ENCODE results near the gene SCGB2A2. TPM values are rescaled to one million over a fixed set of nuclear protein-coding genes. Genes with fewer than 3 reads are reported as not detected.

The SCGB2A2 gene
- total RNA-seq, 2 donors from 2014 or later, result not detected

- WGBS, result 60% methylated on average over 4 of the region's 4 CpGs
- no peaks in the 10 kb centered on the region for H3K9me3 ChIP-seq
- no peak overlapping the region for H3K27ac ChIP-seq
- intact Hi-C loops (cut with DNase I), result no loop called here
- peaks cover 7% of the 10 kb centered on the region for H3K4me1 ChIP-seq (replicated peaks)
- TF ChIP-seq POLR2AphosphoS5 (IDR thresholded peaks at IDR 0.05) (peak; percentile 83), CTCF (IDR thresholded peaks at IDR 0.05) (no peak), POLR2A (IDR thresholded peaks at IDR 0.05) (no peak)
- DNase-seq (ENCODE audit: low spot score), result peak; percentile 58
- H3K36me3 ChIP-seq, result no peaks in the 10 kb centered on the region
- no peak overlapping the region for H3K4me3 ChIP-seq
- H3K27me3 ChIP-seq (replicated peaks; ENCODE audit: insufficient read depth), result no peaks in the 10 kb centered on the region
These were observed 31.8 kb upstream of the SCGB2A2 start for GRCh38 chr11:62238151-62238550.

DNA sequence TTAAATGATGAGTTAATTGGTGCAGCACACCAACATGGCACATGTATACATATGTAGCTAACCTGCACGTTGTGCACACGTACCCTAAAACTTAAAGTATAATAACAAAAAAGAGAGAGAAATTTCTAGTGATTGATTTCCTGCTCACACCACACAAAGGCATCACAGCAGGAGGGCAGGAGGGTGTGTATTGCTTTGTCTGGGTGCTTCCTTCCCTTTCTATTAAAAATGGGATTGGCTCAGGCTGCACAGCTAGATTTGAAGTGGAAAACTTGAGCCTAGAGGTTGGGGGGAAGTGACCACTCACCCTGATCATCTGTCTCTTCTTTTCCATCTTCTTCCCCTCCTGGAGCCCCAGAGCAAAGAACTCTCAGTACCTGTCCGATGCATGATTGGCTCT lies 28.9 kb upstream of the SCGB2A2 start:
- no peak overlapping the region for H3K4me3 ChIP-seq
- WGBS, result 92% methylated on average over 3 of the region's 3 CpGs

DNA sequence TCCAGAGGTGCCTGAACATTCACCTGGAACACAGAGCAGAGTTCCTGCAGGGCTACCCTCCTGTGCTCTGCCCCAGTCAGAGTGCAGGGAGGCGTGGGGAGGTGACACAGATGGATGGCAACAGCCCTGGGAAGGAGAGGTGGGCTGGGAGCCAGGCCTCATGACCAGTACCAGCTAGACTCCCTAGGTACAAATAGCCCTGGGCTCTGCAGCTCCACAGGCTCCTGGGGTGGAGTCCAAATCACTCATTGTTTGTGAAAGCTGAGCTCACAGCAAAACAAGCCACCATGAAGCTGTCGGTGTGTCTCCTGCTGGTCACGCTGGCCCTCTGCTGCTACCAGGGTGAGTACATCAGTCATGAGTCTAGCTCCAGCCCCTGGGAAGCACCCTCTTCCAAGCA lies 27.9 kb upstream of the SCGB2A2 start, which contains the start of gene SCGB1D2:
Gene SCGB1D2, plus strand, starts transcription at position 219 of the 400 bp plus-strand sequence. Its CDS starts 69 bp downstream, at position 288.
- TF ChIP-seq CTCF (IDR thresholded peaks at IDR 0.05) (peak in 1 of 4 experiments; percentile 31), POLR2AphosphoS5 (IDR thresholded peaks at IDR 0.05) (peak; percentile 82), POLR2A (IDR thresholded peaks at IDR 0.05) (no peak)
- Histone ChIP-seq H3K4me1 (replicated peaks) (peaks cover under 1% of the 10 kb centered on the region), H3K9me3 (no peaks in the 10 kb centered on the region), H3K27me3 (replicated peaks; ENCODE audit: insufficient read depth) (no peaks in the 10 kb centered on the region), H3K27ac (no peak within 1 kb of the TSS), H3K4me3 (no peak within 1 kb of the TSS), H3K36me3 (no peaks in the 10 kb centered on the region)
- 16% methylated on average over 3 of the region's 3 CpGs for WGBS
- intact Hi-C loops (cut with DNase I), result no loop called here
- DNase-seq (ENCODE audit: low spot score), result peak; percentile 93

More for the DNA sequence above, 28.9 kb upstream of the SCGB2A2 start:
- Histone ChIP-seq H3K27ac (no peak overlapping the region), H3K9me3 (no peaks in the 10 kb centered on the region), H3K4me1 (replicated peaks) (peaks cover 7% of the 10 kb centered on the region), H3K27me3 (replicated peaks; ENCODE audit: insufficient read depth) (no peaks in the 10 kb centered on the region), H3K36me3 (no peaks in the 10 kb centered on the region)
- no peak for DNase-seq (ENCODE audit: low spot score)
- TF ChIP-seq POLR2AphosphoS5 (IDR thresholded peaks at IDR 0.05) (no peak), POLR2A (IDR thresholded peaks at IDR 0.05) (no peak), CTCF (IDR thresholded peaks at IDR 0.05) (no peak)
- intact Hi-C loops (cut with DNase I), result no loop called here

- Histone ChIP-seq H3K27ac (no peak overlapping the region), H3K4me3 (no peak overlapping the region)
These were observed 24.6 kb upstream of the SCGB2A2 start for GRCh38 chr11:62245271-62245753.

More at GRCh38 chr11:62245271-62245753, 24.6 kb upstream of the SCGB2A2 start:
- Histone ChIP-seq H3K27me3 (replicated peaks; ENCODE audit: insufficient read depth) (no peaks in the 10 kb centered on the region), H3K4me1 (replicated peaks) (no peaks in the 10 kb centered on the region), H3K36me3 (no peaks in the 10 kb centered on the region), H3K9me3 (no peaks in the 10 kb centered on the region)
- no peak for TF ChIP-seq CTCF (IDR thresholded peaks at IDR 0.05)
- no peak for TF ChIP-seq POLR2AphosphoS5 (IDR thresholded peaks at IDR 0.05)
- no peak for TF ChIP-seq POLR2A (IDR thresholded peaks at IDR 0.05)
- WGBS, result 14% methylated on average over 6 of the region's 6 CpGs
- intact Hi-C loops (cut with DNase I), result no loop called here
- no peak for DNase-seq (ENCODE audit: low spot score)

All from prostate gland (tissue), 2 donors.